LNCaP clone FGC (cell line): Measurements from ENCODE around the gene CHD5.
"Not testable (repeated sequence)": the region's sequence is repeated elsewhere in the genome, so short reads cannot be mapped to it uniquely, and the experiment has no call there.

Experiments
- DNase-seq: peaks from one replicate; pipeline ENCODE4 v3.0.0-alpha.2; 2011; ENCODE audit warnings: low read depth
- H3K4me3 ChIP-seq: 2 replicates; pipeline ENCODE4 v1.5.1; 2011; ENCODE audit warnings: mild to moderate bottlenecking, low read depth, low read length, control low read depth
- TF ChIP-seq, protein P1 (sequence below): IDR thresholded peaks from 2 replicates; pipeline ENCODE4 v1.5.1; 2012; ENCODE audit warnings: mild to moderate bottlenecking; ENCODE audit not compliant: control insufficient read depth, insufficient read depth; ENCODE audit errors: extremely low read depth

The CHD5 gene

DNA sequence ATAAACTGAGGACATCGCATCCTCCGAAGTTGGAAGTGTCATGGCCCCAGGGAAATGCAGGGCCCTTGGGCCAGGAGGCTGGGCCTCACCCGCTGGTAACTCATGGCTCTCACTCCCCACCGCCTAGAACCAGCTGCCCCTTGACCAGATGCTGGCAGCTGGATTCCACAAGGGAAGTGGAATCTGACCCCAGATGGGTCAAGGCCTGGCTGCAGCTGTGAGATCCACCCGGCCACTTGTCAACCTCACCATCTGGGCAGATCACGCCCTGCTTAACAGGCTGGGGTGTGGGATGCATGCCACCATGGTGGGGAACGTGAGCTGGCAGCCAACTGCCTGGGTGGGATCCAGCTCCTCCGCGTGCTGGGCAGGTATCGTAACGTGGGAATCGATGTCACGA is 108.9 kb downstream of the CHD5 start:
- TF ChIP-seq, protein P1, sequence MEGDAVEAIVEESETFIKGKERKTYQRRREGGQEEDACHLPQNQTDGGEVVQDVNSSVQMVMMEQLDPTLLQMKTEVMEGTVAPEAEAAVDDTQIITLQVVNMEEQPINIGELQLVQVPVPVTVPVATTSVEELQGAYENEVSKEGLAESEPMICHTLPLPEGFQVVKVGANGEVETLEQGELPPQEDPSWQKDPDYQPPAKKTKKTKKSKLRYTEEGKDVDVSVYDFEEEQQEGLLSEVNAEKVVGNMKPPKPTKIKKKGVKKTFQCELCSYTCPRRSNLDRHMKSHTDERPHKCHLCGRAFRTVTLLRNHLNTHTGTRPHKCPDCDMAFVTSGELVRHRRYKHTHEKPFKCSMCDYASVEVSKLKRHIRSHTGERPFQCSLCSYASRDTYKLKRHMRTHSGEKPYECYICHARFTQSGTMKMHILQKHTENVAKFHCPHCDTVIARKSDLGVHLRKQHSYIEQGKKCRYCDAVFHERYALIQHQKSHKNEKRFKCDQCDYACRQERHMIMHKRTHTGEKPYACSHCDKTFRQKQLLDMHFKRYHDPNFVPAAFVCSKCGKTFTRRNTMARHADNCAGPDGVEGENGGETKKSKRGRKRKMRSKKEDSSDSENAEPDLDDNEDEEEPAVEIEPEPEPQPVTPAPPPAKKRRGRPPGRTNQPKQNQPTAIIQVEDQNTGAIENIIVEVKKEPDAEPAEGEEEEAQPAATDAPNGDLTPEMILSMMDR = no peak
- no peak for DNase-seq

DNA sequence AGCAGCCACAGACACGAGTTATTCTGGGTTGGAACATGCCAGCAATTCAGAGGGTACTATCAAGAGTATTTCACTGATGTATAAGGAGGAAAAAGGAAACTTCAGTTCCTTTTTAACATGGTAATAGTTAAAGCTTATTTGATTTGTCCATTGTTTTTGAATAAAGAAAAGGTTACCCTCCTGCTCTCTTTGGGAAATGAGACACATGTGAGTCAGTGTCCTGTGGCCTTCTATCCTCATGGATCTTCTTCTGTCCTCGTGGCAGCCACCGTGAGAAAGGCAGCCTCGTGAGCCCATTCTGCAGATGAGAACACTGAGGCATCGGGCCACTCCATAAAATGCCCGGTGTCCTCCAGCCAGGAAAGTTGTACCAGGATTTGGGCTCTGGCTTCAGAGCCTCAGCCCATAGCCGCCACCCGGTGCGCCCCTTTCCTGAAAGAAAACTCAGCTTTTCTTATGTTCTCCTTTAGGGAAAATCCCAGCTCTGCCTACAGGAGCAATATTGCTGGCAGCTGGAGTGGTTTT is 109.6 kb downstream of the CHD5 start:
- H3K4me3 ChIP-seq = no peak overlapping the region
- TF ChIP-seq, protein P1 = no peak
- DNase-seq = no peak

More for the DNA sequence above, 108.9 kb downstream of the CHD5 start:
- no peak overlapping the region for H3K4me3 ChIP-seq

GRCh38 chr1:6069573-6069972 is 110.5 kb downstream of the CHD5 start:
- TF ChIP-seq, protein P1 = no peak
- H3K4me3 ChIP-seq = no peak overlapping the region
- DNase-seq = no peak

GRCh38 chr1:6068932-6069331 is 111.2 kb downstream of the CHD5 start:
- no peak overlapping the region for H3K4me3 ChIP-seq
- TF ChIP-seq, protein P1 = no peak
- DNase-seq = no peak

DNA sequence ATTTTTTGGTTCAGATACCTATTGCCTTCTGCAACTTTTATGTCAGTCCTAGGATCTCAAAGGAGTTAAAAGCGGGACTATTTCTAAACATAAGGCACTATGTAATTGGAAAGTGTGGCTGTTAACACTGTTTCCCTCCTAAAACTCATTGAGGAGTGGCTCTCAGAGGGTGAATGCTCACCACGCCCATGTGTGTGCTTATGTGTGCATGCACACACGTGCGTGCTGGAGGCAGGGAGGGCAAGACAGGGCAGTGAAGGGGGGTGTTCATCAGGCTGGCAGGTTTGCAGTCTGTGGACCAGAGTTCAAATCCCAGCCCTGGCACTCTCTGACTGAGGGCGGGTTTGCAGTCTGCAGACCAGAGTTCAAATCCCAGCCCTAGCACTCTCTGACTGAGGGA is 112.0 kb downstream of the CHD5 start:
- H3K4me3 ChIP-seq = no peak overlapping the region
- DNase-seq = no peak
- TF ChIP-seq, protein P1 = no peak

- H3K4me3 ChIP-seq = no peak overlapping the region
- no peak for DNase-seq
- TF ChIP-seq, protein P1 = no peak
Measured at GRCh38 chr1:6066680-6067079, 113.4 kb downstream of the CHD5 start.

GRCh38 chr1:6065093-6065858 is 114.8 kb downstream of the CHD5 start:
- no peak overlapping the region for H3K4me3 ChIP-seq
- TF ChIP-seq, protein P1 = no peak

DNA sequence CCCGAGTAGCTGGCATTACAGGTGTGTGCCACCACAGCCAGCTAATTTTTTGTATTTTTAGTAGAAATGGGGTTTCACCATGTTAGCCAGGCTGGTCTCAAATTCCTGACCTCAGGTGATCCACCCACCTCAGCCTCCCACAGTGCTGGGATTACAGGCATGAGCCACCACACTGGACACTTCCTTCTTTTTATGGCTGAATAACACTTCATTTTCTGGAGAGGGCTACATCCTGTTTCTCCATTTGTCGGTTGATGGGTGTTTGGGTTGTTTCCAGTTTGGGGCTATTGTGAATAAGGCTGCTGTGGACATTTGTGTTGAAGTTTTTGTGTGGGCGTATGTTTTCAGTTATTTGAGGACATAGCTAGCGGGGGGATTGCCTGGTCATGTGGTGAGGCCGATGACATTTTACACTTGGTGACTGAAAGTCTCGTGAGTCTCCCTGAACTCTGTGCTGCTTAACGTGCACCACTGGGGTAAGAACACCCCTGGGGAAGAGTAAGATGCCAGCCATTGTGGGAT is 116.5 kb downstream of the CHD5 start:
- not testable (repeated sequence) for H3K4me3 ChIP-seq, DNase-seq

More at GRCh38 chr1:6065093-6065858, 114.8 kb downstream of the CHD5 start:
- DNase-seq = no peak
